NCI-H226 (cell line): ENCODE data around the gene SRRM1.
"Not testable (repeated sequence)": the region's sequence is repeated elsewhere in the genome, so short reads cannot be mapped to it uniquely, and the experiment has no call there.

Source experiments
- DNase-seq: peaks from one replicate; pipeline ENCODE4 v3.0.0-alpha.2; 2015

Gene SRRM1

DNA sequence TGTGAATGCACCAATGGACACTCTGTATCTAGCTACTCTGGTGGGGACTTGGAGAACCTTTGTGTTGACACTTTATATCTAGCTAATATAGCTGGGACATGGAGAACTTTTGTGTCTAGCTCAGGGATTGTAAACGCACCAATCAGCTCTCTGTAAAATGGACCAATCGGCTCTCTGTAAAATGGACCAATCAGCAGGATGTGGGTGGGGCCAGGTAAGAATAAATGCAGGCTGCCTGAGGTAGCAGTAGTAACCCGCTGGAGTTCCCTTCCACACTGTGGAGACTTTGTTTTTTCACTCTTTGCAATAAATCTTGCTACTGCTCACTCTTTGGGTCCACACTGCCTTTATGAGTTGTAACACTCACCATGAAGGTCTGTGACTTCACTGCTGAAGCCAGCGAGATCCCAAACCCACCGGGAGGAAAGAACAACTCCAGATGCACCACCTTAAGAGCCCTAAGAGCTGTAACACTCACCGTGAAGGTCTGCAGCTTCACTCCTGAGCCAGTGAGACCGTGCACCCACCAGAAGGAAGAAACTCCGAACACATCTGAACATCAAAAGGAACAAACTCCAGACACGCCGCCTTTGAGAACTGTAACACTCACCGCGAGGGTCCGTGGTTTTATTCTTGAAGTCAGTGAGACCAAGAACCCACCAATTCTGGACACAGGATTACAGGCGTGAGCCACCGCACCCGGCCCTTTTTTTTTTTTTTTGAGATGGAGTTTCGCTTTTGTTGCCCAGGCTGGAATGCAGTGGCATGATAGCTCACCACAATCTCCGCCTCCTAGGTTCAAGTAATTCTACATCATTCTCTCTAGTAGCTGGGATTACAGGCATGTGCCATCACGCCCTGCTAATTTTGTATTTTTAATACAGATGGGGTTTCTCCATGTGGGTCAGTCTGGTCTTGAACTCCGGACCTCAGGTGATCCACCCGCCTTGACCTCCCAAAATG is 79.3 kb downstream of the SRRM1 start:
- DNase-seq: not testable (repeated sequence)
